NCI-H2196 treated with DMSO at 0.1 percent for 48 hours (cell line): ENCODE measurements around the gene LBX2.

Source experiments
- DNase-seq: peaks from one replicate; lab custom pipeline; 2025; ENCODE audit not compliant: unreplicated experiment; lab: John Stamatoyannopoulos, UW

LBX2 gene

GRCh38 chr2:74505448-74506246, 6.2 kb upstream of the LBX2 start:
- DNase-seq: no peak

GRCh38 chr2:74504591-74504990, 5.2 kb upstream of the LBX2 start:
- DNase-seq: no peak

GRCh38 chr2:74503506-74504475, 4.4 kb upstream of the LBX2 start:
- DNase-seq: no peak

- no peak for DNase-seq
Measured at GRCh38 chr2:74502720-74503505, 3.5 kb upstream of the LBX2 start.

- DNase-seq: no peak
Measured at GRCh38 chr2:74502147-74502719, 2.8 kb upstream of the LBX2 start.

GRCh38 chr2:74501335-74502071, 2.1 kb upstream of the LBX2 start:
- DNase-seq: no peak

GRCh38 chr2:74500578-74500946, 1.2 kb upstream of the LBX2 start:
- DNase-seq: no peak

- no peak for DNase-seq
Measured at GRCh38 chr2:74499940-74500577, 656 bp upstream of the LBX2 start.

- DNase-seq: no peak
Measured at GRCh38 chr2:74498500-74499266, 720 bp downstream of the LBX2 start.

- no peak for DNase-seq
Measured at GRCh38 chr2:74497777-74498499, 1.5 kb downstream of the LBX2 start.

GRCh38 chr2:74496997-74497776, 2.2 kb downstream of the LBX2 start:
- no peak for DNase-seq

GRCh38 chr2:74495440-74495839, 4.0 kb downstream of the LBX2 start:
- DNase-seq: no peak

- DNase-seq: no peak
Measured at GRCh38 chr2:74493546-74493945, 5.9 kb downstream of the LBX2 start.

- DNase-seq: no peak
Measured at GRCh38 chr2:74491648-74492544, 7.5 kb downstream of the LBX2 start.

- no peak for DNase-seq
Measured at GRCh38 chr2:74489906-74490305, 9.5 kb downstream of the LBX2 start.

- no peak for DNase-seq
Measured at GRCh38 chr2:74488643-74489481, 10.5 kb downstream of the LBX2 start.
